Coronary artery (tissue), 2 donors: ENCODE data around the gene TTC28.

Experiments used
- DNase-seq: peaks from one replicate; pipeline ENCODE4 v3.0.0-alpha.2; 2017; ENCODE audit warnings: low spot score
- H3K27ac ChIP-seq, 2 donors: fragments of 200-600 bp; sonication (generic); one replicate each; pipeline ENCODE4 v1.5.1; 2016 to 2019
- H3K4me3 ChIP-seq: fragments of 200-600 bp; sonication (generic); 2 replicates; pipeline ENCODE4 v1.5.1; 2016; ENCODE audit warnings: mild to moderate bottlenecking, moderate library complexity
- TF ChIP-seq, protein P1 (sequence below): fragments of 200-600 bp; sonication (generic); IDR thresholded peaks from one replicate; pipeline ENCODE4 v1.5.1; 2019; ENCODE audit warnings: antibody characterized with exemption

TTC28 gene

DNA sequence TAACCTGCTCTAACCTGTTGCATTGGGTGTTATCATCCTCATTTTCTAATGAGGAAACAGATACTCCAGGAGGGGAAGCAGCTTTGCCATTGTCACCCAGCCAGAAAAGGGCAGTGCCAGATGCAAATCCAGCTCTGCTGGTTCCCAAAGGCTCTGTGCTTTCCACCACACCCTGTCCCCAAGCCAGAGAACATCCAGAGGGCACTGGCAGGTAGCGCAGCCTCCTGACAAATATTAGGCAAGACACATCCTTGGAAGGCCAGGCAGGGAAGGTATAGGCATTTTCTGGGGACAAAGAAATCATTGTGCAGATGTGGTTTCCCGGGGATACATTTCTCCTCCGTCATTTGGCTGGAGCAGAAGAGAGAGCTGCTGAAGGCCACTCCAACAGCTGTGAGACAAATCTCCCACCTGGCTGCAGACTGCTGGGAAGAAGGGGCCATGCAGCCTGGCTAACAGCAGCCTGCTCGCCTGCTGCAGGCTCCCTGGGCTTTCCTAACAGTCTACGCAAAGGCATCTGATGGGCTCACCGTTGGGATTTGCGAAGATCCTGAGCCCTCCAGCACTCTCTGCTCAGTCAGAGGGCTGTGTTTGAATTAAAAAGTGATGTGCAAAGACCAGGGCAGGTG, 666.7 kb downstream of the TTC28 start:
- TF ChIP-seq, protein P1, sequence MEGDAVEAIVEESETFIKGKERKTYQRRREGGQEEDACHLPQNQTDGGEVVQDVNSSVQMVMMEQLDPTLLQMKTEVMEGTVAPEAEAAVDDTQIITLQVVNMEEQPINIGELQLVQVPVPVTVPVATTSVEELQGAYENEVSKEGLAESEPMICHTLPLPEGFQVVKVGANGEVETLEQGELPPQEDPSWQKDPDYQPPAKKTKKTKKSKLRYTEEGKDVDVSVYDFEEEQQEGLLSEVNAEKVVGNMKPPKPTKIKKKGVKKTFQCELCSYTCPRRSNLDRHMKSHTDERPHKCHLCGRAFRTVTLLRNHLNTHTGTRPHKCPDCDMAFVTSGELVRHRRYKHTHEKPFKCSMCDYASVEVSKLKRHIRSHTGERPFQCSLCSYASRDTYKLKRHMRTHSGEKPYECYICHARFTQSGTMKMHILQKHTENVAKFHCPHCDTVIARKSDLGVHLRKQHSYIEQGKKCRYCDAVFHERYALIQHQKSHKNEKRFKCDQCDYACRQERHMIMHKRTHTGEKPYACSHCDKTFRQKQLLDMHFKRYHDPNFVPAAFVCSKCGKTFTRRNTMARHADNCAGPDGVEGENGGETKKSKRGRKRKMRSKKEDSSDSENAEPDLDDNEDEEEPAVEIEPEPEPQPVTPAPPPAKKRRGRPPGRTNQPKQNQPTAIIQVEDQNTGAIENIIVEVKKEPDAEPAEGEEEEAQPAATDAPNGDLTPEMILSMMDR, result no peak
- H3K4me3 ChIP-seq, result no peak overlapping the region
- H3K27ac ChIP-seq, result no peak overlapping the region
- no peak for DNase-seq

DNA sequence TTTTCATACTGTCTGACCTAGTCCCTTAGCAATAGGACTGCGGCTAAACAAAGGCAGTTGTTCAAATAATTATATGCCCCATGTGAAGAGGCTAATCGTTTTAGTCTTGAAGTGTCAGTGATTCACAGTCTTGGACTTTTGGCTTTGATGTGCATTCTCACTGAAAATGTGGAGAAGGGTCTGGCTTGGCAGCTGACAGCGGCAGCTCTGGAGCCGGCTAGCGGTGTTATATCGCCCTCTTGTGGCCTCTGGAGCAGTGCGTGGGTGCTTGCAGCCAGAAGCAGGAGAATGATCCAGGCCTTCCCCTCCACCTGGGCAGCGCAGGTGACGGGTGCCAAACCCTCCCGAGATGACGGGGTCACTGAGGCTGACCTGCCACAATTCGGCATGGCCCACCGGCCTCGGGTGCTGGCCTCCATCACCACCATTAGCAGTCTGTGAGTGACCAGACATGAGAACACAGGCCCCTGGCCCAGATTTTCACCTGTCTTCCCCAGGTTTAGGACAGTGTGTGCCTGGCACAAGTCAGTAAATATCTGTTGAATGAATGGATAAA, 670.3 kb downstream of the TTC28 start:
- TF ChIP-seq, protein P1, result peak; percentile 98
- Histone ChIP-seq H3K27ac (peak overlapping the region in 1 of 2 donors; percentile 10), H3K4me3 (no peak overlapping the region)
- DNase-seq, result peak; percentile 79

DNA sequence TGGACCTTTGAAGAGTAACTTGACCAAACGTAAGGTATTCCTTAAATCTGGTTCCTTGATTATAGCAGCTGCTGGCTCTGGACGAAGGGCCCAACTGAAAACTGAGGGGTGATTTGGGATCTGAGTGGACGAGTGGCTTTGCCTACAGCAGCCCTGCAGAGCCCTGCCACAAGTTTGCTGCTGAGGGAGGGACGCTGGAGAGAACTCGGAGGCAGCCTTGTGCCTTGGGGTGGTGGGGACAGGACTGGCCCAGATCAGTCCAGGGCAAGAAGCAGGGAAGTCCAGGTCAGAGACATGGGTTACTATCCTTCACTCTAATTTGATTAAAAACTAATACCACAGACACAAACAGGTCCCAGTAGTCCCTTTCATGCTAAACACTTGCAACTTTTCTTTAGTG, 671.0 kb downstream of the TTC28 start:
- TF ChIP-seq, protein P1, result no peak
- Histone ChIP-seq H3K27ac (no peak overlapping the region), H3K4me3 (no peak overlapping the region)
- DNase-seq, result no peak

DNA sequence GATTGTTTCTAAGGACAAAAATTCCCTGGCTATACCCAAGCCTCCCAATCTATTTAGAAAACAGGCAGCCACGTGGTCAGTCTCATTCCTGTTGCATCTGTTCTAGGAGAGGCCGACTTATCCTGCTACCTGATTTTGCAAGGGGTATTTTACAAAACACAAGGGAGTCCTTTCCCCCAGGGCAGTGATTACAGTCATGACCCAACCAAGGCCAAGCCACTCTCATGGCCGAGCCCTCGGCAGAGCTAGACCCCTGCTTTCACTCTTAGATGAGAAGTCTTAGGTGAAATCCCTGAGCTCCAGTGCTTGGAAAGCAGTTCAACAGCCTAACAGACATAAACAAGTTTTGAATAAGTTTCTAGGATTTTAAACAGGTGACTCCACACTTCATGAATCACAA, 671.6 kb downstream of the TTC28 start:
- H3K27ac ChIP-seq, result no peak overlapping the region
- no peak overlapping the region for H3K4me3 ChIP-seq
- no peak for DNase-seq
- TF ChIP-seq, protein P1, result no peak

DNA sequence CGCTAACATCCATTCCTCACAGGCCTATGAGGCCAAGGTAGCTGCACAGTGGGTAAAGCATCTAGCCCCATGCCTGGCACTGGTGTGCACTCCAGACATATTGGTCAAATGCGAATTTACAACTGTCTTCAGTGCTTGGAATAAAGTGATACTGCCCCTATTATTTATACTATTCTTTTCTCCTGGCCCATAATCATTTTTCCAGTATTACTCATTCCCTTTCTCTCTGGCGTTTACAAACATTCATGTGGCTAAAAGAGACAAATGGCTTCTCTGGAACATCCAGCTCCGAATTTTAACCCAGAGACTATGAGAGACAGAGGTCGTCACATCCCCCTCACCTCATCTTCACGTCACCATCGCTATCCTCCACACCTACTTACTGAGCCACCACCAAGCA, 673.4 kb downstream of the TTC28 start:
- no peak for DNase-seq
- H3K27ac ChIP-seq, result no peak overlapping the region
- no peak overlapping the region for H3K4me3 ChIP-seq
- TF ChIP-seq, protein P1, result no peak

DNA sequence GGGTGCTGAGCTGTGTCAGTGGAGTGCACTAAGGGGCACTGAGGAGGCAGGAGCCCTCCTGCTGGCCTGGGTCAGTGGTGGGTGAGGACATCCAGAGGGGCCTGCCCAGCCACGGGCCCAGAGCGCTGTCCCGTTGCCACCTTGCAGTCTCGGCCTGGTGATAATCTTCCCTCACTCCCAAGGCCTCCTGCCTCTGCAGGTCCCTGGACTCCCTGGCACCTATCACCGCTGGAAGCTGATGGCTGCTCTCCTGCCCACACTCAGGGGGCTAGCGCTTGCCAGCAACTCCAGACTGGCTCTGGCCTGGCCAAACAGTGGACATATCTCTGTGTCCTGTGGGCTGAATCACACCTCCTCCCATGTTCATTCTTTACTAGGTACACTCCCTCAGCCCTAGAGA, 674.1 kb downstream of the TTC28 start:
- TF ChIP-seq, protein P1, result no peak
- no peak for DNase-seq
- no peak overlapping the region for H3K4me3 ChIP-seq
- H3K27ac ChIP-seq, result no peak overlapping the region

DNA sequence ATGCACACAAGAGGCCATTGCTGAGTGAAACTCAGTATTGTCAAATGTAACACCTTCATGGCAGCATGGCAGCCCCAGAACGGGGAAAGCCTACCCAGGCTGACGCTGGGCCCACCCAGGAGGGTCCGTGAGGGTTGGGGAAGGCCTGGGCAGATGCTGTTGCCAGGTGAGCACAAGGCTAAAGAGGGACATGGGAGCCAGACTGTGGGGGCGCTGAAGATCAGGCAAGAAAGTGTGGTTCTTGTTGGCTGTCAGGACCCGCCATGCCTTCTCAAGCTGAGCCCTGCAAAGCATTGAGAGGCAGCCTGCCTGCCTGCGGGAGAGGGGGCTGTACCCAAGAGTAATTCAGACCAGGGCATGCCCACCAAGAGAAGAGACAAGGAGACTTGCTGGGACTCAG, 675.6 kb downstream of the TTC28 start:
- Histone ChIP-seq H3K27ac (no peak overlapping the region), H3K4me3 (no peak overlapping the region)
- DNase-seq, result no peak
- TF ChIP-seq, protein P1, result no peak
